GM19023 (cell line): ENCODE data around the gene CTU1.

Experiments used
- ATAC-seq: cut with Tn5 transposase; IDR thresholded peaks from one replicate; pipeline ENCODE4 v1.9.1; 2021; ENCODE audit warnings: mild to moderate bottlenecking, moderate library complexity; ENCODE audit not compliant: unreplicated experiment

CTU1 gene

DNA sequence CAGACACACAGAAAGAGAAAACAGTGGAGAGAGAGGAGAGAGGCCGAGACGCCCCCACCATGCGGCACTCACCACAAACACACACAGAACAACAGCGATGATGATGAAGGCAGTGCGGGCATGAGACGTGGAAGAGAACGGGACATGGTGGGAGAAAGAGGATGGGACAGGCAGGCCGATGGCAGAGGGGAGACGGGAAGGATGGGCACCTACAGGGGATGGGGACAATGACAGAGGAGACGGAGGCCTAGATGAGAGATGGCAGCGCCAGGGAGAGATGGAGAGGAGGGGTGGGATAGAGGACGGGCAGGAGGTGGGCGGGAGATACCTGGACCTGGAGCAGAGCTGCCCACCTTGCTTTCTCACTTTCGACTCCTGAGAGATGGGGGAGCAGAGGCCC is 24.4 kb downstream of the CTU1 start:
- ATAC-seq = no peak

DNA sequence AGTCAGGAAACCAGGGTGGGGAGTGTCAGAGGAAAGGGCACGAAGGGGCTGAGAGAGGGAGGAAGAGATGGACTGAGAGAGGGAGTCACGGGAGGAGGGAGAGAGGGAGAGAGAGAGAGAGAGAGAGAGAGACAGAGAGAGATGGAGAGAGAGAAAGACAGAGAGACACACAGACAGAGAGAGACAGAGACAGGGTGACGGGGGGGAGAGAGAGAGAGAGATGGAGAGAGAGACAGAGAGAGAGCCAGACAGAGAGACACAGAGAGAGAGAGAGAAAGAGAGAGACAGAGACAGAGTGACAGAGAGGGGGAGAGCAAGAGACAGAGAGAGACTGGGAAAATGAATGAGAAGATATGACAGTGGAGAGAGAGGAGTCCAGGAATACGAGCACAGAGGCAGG is 25.0 kb downstream of the CTU1 start:
- ATAC-seq = no peak

DNA sequence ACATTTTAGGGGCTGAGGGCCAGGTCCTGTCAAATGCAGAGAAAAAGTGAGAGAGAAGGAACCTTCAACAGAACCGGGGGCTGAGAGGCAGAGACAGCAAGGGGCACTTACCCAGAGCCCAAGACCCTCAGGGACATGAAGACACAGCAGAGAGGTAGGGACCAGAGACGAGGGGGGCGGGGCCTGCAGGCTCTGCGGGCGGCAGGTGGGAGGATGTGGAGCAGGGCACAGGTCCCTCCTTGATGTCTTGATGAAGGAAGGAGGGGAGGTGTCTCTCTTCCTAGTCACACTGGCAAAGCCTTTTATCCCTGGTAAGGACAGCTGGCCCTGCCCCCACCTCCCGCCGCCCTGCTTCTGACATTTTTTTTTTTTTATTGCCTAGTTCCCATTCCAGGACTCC is 25.6 kb downstream of the CTU1 start, which contains the start of gene KLK14:
KLK14 (minus strand) TSS at position 277 of the 400 bp plus-strand sequence; CDS start at position 4, 273 bp downstream.
- ATAC-seq = no peak

DNA sequence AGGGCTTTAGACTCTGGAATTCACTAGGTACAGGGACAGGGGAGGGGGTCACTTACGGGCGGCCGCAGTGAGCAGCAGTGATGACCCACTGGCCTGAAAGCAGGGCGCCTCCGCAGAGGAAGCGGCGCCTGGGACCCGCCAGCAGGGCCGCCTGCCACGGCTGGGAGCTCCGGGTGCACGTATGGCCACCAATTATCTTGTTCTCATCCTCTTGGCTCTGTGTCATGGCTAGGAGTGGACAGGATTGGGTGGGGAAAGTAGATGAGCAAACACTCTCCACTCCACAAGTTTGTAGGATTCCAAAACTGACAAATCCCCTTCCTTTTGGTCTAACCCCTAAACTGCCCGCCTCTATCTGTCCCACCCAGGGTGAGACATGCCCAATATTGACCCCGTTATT is 26.7 kb downstream of the CTU1 start:
- ATAC-seq = no peak

DNA sequence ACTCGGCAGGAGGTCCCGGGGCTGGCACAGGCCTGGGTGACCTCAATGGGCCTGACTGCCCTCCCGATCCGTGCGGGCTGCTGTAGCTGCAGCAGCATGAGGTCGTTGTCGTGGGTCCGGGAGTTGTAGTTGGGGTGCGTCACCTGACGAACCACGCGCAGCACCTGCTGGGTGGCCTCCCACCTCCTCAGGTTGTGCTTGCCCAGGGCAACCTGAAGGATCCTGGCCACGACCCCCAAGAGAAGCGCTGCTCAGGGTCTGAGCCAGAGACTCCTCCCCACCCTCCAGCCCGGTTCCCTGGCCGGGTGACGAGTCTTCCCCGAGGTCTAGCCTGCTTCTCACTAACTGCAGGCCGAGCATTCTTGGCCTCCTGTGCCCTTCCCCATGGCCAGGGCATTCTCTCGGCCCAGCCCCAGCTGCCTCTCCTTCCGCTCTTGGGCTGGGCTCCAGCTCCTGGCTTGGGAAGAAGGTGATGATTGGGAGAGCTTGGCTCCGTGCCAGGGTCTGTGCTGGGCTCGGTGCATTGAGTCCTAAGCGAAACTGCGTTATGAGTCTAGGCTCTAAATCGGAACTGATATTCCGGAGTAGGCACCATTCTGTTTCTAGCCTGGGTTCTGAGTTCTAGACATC is 28.6 kb downstream of the CTU1 start:
- no peak for ATAC-seq

DNA sequence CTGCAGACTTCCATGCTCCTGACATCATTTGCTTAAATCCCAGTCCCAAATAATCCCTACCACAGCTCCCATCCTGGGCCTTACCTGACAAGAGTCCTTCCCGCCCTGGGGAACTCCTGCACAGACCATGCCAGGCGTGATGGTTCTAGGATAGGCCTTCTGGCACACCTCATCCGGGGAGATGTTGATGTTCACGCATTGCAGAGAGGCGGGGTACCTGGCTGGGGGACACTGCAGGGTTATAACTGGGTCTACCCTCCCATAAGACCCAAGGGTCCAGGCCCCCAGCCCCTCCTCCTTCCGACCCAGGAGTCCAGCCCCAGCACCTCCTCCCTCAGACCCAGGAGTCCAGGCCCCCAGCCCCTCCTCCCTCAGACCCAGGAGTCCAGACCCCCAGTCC is 29.5 kb downstream of the CTU1 start:
- ATAC-seq = no peak

DNA sequence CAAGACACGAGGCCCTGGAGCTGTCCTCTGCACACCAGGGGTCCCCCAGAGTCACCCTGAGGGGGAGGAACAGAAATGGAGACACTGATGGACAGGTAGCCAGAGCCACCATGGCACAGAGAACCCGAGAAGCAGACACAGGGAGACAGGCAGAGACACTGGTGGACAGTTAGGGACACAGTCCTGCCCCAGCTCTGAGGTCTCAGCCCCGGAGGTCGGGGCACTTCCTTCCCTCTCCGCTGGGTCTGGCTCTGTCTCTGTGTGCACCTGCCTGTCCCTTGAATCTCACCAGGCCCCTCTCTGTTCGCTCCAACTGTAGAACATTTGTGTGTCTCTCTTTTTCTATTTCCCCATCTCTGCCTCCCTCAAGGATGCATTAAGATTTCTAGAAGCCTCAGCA is 30.1 kb downstream of the CTU1 start:
- no peak for ATAC-seq

DNA sequence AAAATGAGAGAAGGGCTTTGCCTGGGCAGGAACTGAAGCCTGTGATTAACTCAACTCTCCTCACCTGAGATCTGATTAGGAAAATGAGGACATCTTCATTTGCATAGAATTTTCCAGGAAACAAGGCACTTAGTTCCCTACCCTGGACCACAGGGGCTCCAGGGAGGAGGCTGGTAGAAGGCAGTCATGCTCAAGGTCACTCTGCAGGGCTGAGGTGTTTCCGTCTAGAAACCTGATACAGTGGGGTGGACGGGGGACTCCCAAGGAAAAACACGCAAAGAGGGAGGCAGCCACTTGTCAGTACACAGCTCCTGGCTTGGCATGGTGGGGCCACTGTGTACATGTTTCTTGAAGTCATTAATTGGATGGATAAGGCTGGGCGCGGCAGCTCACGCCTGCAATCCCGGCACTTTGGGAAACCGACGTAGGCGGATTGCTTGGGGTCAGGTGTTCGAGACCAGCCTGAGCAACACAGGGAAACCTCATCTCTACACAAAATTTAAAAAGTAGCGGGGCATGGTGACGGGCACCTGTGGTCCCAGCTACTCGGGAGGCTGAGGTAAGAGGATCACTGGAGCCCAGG is 31.5 kb downstream of the CTU1 start:
- ATAC-seq = no peak

DNA sequence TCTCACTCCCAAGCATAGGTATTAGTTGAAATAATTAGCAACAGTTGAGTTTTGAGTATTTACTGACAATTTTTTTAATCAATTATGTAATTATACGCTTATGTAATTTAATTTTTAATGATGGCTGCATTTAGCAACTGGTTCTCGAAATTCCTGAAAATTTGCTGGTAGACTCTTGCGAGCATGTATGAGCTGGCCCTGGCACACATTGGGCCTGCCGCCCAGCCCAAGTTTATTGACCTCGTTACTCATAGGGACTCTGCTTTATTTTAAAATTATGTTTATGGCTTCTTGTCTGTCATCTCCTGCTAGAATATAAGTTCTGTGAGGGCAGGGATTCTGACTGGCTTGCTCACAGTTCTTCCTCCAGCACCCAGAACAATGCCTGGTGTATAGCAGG is 32.2 kb downstream of the CTU1 start:
- ATAC-seq = no peak

DNA sequence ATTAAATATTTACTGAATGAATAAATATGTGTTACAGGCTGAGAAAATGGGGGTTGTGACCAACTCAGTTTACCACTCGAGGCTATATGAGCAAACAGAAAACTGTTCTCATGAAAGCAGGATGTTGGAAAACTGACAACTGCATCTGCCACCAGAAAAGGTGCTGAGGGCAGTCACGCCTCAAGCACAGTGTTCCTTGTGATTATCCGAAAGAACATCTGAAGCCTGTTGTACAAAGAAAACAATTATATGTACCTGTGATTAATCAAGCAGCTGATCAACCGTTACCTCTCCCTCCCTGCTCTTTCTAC is 37.2 kb downstream of the CTU1 start:
- no peak for ATAC-seq

DNA sequence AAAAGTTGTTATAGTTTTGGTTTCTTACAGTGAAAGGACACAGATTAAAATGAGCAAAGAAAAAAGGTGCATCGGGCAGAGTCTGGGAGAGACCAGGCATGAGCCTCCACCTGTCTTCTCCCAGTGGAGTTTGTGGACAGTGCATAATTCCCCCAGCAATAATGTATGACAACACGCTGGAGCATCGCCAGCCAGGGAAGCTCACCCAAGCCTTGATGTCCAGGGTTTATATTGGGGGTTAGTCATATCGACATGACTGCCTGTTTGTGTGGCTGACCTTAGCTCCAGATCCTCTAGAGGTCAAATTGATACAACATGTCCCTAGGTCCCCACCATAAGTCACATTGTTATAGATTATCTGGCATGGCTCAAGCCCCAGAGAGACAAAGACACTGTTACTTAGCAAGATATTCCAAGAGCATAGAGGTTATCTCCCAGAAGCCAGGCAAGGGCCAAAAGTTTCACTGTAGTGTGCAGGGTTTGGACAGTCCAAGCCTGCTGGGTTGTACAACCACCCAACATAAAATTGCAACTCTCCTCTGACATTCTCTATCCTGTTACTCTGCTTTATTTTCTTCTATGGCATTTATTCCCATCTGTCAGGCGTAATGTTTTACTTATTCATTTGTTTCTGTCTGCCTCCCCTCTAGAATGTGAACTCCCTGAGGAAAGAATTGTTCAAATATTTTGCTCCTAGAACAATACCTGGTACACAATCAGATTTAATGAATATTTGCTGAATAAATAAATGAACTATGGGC is 37.7 kb downstream of the CTU1 start:
- ATAC-seq = no peak

DNA sequence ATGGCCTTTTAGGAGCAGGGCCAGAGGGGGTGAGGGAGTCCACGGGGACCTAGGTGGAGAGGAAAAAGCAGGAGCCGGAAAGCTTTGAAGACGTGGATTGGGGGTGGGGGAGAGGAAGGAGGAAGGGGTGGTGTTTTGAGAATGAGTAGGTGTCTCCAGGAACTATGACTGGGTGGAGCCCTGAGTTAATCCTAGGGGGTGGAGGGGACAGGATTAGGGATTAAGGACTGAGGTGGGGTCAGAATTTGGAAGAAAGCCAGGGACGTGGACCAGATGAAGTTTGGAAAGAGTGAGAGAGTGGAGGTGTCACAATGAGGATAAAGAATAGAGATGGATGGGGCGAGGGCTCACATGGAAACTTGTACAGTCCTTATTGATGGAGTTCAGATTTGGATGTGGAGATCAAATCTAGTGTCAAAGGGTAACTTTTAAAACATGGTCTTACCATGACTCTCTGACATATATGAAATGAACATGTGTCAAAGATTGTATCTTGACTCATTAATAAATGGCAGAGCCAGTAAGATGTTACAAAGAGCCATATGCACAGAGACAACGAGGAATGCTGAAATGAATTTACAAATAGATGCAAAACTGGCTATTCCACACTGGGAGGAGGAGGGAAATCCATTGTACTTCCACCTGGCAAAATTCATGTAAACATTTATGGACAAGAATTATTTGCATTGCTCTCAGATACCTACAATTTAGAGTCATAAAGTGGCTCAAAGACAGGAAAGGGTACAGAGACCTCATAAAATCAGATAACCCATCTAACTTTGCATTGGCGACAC is 41.6 kb downstream of the CTU1 start:
- no peak for ATAC-seq

DNA sequence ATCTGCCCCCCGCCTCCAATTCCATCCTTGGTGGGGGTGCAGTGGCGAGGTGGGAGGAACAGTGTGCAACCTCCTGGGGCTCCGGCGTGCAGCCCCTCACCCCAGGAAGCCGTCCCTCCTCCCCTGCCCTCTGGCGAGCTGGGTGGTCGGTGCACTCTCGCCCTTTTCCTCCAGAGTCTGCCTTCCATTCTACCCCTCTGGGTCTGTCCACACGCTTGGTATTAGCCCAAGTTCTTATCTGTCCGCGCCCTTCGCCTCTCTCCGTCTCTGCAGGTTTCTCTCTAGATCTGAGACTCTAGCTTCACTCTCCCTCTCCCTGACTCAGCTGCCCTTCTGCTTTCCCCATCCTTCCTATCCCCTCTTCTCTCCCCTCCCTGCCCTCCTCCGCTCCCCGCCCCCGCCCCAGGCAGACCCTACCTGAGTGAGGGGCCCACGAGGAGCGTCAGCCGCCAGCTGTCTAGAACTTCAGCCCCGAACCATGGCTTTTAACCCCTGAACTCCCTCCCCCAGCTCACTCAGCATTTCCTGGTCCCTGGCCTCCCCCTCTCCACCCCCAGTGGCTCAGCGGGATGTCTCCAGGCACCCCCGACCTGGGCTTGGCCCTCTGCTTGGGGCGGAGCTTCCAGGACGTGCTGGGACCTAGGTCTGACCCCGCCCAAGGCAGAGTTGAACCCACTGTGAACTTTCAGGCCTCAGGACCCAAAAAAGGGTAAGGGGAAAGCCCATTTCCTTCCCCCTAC is 42.8 kb downstream of the CTU1 start:
- ATAC-seq = no peak

DNA sequence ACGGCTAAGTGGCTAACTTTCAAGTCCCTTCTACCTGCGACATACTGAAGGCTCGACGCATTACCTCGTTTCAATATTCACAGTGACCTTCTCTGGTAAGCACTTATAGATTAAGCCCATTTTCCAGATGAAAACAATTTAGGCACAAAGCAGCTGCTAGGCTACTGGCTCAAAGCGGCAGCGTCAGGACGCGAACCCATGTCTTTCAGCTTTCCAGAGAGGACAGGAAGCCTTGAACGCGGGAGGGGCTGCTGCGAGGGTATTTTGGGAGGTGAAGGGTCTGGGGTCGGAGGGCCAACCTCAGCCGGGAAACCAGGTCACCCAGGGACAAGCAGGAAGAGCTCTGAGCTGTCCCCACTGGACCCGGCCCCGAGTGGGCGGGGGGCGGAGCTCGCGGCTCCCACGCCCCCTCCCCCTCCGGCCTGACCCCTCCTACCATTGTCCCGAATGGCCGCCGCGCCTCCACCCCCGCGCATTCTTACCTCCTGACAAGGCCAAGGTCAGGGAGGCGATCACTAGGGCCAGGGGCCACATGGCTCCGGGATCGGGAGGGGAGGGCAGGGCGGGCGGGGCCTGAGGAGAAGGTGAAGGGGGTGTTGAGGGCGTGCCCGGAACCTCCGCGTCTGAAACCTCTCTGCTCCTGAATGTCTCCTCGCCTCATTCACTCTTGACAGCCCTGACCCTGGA is 43.5 kb downstream of the CTU1 start, which contains the start of gene KLK13:
KLK13 (minus strand) TSS at position 559 of the 687 bp plus-strand sequence; CDS start at position 534, 25 bp downstream.
- no peak for ATAC-seq

DNA sequence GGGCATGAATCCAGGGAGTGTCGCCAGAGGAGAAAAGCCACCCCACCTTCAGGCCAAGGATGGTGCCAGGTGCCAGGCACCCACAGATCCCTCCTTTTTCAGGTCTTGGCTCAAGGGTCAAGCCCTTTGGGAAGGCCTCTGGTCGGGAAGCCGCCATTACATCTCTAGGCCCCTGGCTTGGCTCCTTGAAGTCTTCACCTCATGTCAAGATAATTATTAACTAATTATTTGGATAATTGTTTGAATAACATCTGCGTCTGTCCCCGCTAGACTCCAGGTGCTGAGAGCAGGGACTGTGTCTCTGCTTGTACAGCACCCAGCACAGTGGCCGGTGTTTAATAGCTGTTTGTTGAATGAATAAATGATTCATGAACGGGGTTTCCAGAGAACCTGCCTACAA is 44.5 kb downstream of the CTU1 start:
- no peak for ATAC-seq

DNA sequence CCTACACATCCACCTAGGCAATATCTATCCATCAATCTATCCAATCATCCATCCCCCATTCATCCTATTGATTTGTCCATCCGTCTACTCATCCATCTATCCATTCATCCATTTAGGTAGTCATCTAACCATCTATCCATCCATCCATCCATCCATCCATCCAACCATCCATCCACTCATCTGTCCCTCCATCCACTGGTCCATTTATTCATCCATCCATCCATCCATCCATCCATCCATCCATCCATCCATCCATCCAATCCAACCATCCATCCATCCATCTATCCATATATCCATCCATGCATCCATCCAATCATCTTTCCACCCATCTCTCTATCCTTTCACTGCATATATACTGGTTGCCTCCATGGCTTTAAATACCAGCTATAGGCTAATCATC is 47.2 kb downstream of the CTU1 start:
- ATAC-seq = no peak

DNA sequence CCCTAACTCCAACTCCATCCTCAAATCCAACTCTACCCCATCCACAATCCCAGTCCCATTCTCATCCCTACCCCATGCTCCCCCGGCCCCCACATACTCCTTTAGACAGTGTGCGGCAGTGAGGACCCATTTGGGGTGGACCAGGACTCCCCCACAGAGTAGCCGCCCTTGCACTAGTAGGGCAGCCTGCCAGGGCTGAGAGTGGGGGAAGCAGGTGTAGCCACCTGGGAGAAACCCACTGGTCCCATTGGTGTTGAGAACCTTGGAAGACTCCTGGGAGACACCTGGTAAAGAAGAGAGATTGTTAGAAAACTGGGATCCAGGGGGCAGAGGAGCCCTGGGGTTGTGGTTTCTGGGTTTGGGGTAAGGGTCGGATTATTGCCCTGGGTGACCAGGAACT is 47.9 kb downstream of the CTU1 start:
- no peak for ATAC-seq

DNA sequence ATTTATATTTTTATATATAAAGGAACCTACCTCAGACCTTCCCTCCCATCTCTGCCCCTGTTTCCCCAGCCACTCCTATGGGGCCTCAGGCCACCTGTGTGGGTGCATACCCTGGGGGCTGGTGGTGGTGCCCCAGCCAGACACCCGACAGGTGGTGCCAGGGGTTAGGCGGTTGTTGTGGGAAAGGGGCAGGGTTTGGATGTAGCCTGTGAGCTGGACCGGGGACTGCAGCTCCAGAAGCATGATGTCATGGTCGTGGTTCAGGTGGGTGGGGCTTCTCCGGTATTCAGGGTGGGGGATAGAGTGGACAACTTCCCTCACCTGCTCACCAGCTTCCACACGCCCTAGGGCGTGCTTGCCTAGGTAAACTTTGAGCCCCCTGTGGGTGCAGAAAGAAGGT is 48.5 kb downstream of the CTU1 start:
- ATAC-seq = no peak

DNA sequence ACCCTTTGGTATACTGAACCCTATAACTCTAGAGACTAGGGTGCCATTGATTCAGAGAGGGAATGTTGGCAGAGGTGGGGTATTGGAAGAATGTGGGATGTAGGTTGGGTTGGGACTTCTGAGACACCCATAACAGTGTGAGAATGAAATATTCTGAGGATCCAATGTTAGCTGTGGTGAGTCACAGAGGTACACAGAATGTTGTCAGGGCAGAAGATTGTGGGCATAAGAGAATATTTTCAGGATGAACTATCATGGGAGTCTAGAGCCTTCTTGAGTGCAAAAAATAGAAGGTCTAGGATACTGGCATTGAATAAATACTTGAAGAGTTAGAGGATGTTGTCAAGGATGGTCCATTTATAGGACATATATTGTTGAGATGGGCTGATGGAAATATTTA is 52.3 kb downstream of the CTU1 start:
- no peak for ATAC-seq
